ENCODE data around the gene STAG2. TPM values are rescaled to one million over a fixed set of nuclear protein-coding genes. Genes with fewer than 3 reads are reported as not detected.
"Not testable (repeated sequence)": the region's sequence is repeated elsewhere in the genome, so short reads cannot be mapped to it uniquely, and the experiment has no call there.

STAG2 gene
- total RNA-seq, 1 donor: 91.2 TPM

DNA sequence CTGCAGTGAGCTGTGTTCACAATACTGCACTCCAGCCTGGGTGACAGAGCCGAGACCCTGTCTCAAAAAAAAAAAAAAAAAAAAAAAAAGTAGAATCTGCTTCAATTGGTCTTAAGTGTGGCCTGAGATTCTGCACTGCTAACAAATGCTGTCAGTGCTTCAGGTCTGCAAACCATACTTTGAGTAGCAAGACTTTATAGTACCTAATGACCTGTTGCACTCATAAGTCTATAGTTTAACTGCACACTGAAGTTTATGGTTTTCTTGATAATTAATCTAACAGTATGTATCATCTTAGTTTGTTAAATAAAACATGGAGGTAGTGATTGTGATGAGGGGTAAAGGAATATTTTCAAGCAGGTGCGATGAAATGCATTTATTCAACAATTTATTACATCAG, 135.6 kb downstream of the STAG2 start:
- no peak overlapping the region for H2AFZ ChIP-seq (ENCODE audit: low read length)
- peaks cover 2% of the 10 kb centered on the region for H3K36me3 ChIP-seq (ENCODE audit: insufficient read depth, low read length)
- no peaks in the 10 kb centered on the region for H3K79me2 ChIP-seq (ENCODE audit: insufficient read depth, low read length)
- no peak for DNase-seq (ENCODE audit: insufficient read length, low spot score, missing footprints)
- H3K27me3 ChIP-seq (ENCODE audit: insufficient read depth, low read length): no peaks in the 10 kb centered on the region
- H3K4me1 ChIP-seq (ENCODE audit: insufficient read depth, low read length): no peaks in the 10 kb centered on the region
- H4K20me1 ChIP-seq (ENCODE audit: insufficient read depth, low read length): no peaks in the 10 kb centered on the region
- H3K4me2 ChIP-seq (ENCODE audit: insufficient read depth, low read length): no peak overlapping the region
- TF ChIP-seq, protein P1, sequence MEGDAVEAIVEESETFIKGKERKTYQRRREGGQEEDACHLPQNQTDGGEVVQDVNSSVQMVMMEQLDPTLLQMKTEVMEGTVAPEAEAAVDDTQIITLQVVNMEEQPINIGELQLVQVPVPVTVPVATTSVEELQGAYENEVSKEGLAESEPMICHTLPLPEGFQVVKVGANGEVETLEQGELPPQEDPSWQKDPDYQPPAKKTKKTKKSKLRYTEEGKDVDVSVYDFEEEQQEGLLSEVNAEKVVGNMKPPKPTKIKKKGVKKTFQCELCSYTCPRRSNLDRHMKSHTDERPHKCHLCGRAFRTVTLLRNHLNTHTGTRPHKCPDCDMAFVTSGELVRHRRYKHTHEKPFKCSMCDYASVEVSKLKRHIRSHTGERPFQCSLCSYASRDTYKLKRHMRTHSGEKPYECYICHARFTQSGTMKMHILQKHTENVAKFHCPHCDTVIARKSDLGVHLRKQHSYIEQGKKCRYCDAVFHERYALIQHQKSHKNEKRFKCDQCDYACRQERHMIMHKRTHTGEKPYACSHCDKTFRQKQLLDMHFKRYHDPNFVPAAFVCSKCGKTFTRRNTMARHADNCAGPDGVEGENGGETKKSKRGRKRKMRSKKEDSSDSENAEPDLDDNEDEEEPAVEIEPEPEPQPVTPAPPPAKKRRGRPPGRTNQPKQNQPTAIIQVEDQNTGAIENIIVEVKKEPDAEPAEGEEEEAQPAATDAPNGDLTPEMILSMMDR (IDR thresholded peaks at IDR 0.05; ENCODE audit: extremely low read depth, low read depth, low read length): no peak
- no peaks in the 10 kb centered on the region for H3K9me3 ChIP-seq (ENCODE audit: low read depth, low read length)
- no peak overlapping the region for H3K27ac ChIP-seq (ENCODE audit: low read depth, low read length)
- H3K4me3 ChIP-seq (ENCODE audit: insufficient read depth, low read length): no peak overlapping the region

GRCh38 chrX:124098089-124098488, 136.6 kb downstream of the STAG2 start:
- H3K9me3 ChIP-seq (ENCODE audit: low read depth, low read length): no peaks in the 10 kb centered on the region
- no peak overlapping the region for H3K4me2 ChIP-seq (ENCODE audit: insufficient read depth, low read length)
- no peak overlapping the region for H2AFZ ChIP-seq (ENCODE audit: low read length)
- TF ChIP-seq, protein P1 (IDR thresholded peaks at IDR 0.05; ENCODE audit: extremely low read depth, low read depth, low read length): peak; percentile 48
- H3K4me1 ChIP-seq (ENCODE audit: insufficient read depth, low read length): no peaks in the 10 kb centered on the region
- H3K27me3 ChIP-seq (ENCODE audit: insufficient read depth, low read length): no peaks in the 10 kb centered on the region
- H3K27ac ChIP-seq (ENCODE audit: low read depth, low read length): no peak overlapping the region
- DNase-seq (ENCODE audit: insufficient read length, low spot score, missing footprints): peak; percentile 38
- no peaks in the 10 kb centered on the region for H3K36me3 ChIP-seq (ENCODE audit: insufficient read depth, low read length)
- no peak overlapping the region for H3K4me3 ChIP-seq (ENCODE audit: insufficient read depth, low read length)
- no peaks in the 10 kb centered on the region for H4K20me1 ChIP-seq (ENCODE audit: insufficient read depth, low read length)
- no peaks in the 10 kb centered on the region for H3K79me2 ChIP-seq (ENCODE audit: insufficient read depth, low read length)

GRCh38 chrX:124103966-124104365, 142.5 kb downstream of the STAG2 start:
- no peaks in the 10 kb centered on the region for H3K79me2 ChIP-seq (ENCODE audit: insufficient read depth, low read length)
- H4K20me1 ChIP-seq (ENCODE audit: insufficient read depth, low read length): no peaks in the 10 kb centered on the region
- no peaks in the 10 kb centered on the region for H3K27me3 ChIP-seq (ENCODE audit: insufficient read depth, low read length)

DNA sequence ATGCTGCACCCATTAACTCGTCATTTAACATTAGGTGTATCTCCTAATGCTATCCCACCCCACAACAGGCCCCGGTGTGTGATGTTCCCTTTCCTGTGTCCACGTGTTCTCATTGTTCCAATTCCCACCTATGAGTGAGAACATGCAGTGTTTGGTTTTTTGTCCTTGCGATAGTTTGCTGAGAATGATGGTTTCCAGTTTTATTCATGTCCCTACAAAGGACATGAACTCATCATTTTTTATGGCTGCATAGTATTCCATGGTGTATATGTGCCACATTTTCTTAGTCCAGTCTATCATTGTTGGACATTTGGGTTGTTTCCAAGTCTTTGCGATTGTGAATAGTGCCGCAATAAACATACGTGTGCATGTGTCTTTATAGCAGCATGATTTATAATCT, 143.0 kb downstream of the STAG2 start:
- H3K36me3 ChIP-seq (ENCODE audit: insufficient read depth, low read length); H3K4me2 ChIP-seq (ENCODE audit: insufficient read depth, low read length); H2AFZ ChIP-seq (ENCODE audit: low read length); H4K20me1 ChIP-seq (ENCODE audit: insufficient read depth, low read length); H3K27me3 ChIP-seq (ENCODE audit: insufficient read depth, low read length); DNase-seq (ENCODE audit: insufficient read length, low spot score, missing footprints); H3K27ac ChIP-seq (ENCODE audit: low read depth, low read length); H3K4me3 ChIP-seq (ENCODE audit: insufficient read depth, low read length); H3K4me1 ChIP-seq (ENCODE audit: insufficient read depth, low read length); H3K79me2 ChIP-seq (ENCODE audit: insufficient read depth, low read length); H3K9me3 ChIP-seq (ENCODE audit: low read depth, low read length): not testable (repeated sequence)

More at GRCh38 chrX:124103966-124104365, 142.5 kb downstream of the STAG2 start:
- Histone ChIP-seq H3K4me2 (ENCODE audit: insufficient read depth, low read length) (no peak overlapping the region), H2AFZ (ENCODE audit: low read length) (no peak overlapping the region), H3K4me1 (ENCODE audit: insufficient read depth, low read length) (no peaks in the 10 kb centered on the region), H3K36me3 (ENCODE audit: insufficient read depth, low read length) (no peaks in the 10 kb centered on the region), H3K9me3 (ENCODE audit: low read depth, low read length) (no peaks in the 10 kb centered on the region), H3K4me3 (ENCODE audit: insufficient read depth, low read length) (no peak overlapping the region), H3K27ac (ENCODE audit: low read depth, low read length) (no peak overlapping the region)
- DNase-seq (ENCODE audit: insufficient read length, low spot score, missing footprints): no peak
- TF ChIP-seq, protein P1 (IDR thresholded peaks at IDR 0.05; ENCODE audit: extremely low read depth, low read depth, low read length): no peak
